Liver (tissue), 3 donors: ENCODE measurements around the gene COX5A.

ENCODE experiments used
- EGR1 ChIP-seq, 2 donors: IDR thresholded peaks; 2 replicates each; pipeline ENCODE4 v1.6.1; 2016 to 2018; ENCODE audit warnings: antibody characterized with exemption in 2 of 2, low read depth in 2 of 2
- FOXA1 ChIP-seq: IDR thresholded peaks from 2 replicates; pipeline ENCODE4 v1.6.1; 2016; ENCODE audit warnings: antibody characterized with exemption
- GABPA ChIP-seq, 2 donors: IDR thresholded peaks in 1 of 2; conservative IDR thresholded peaks in 1 of 2; 2 replicates each; pipeline ENCODE4 v1.6.1; 2016; ENCODE audit warnings: antibody characterized with exemption in 2 of 2, mild to moderate bottlenecking in 1 of 2, moderate library complexity in 1 of 2
- HNF4A ChIP-seq, 2 donors: conservative IDR thresholded peaks; 2 replicates each; pipeline ENCODE4 v1.6.1; 2016; ENCODE audit warnings: antibody characterized with exemption in 2 of 2, mild to moderate bottlenecking in 2 of 2
- RAD21 ChIP-seq, 2 donors: IDR thresholded peaks; 2 replicates each; pipeline ENCODE4 v1.6.1; 2016; ENCODE audit warnings: antibody characterized with exemption in 2 of 2, mild to moderate bottlenecking in 2 of 2
- RXRA ChIP-seq, 2 donors: IDR thresholded peaks; 2 replicates each; pipeline ENCODE4 v1.6.1; 2017 to 2018; ENCODE audit warnings: antibody characterized with exemption in 2 of 2, mild to moderate bottlenecking in 1 of 2
- SP1 ChIP-seq: IDR thresholded peaks from 2 replicates; pipeline ENCODE4 v1.6.1; 2018; ENCODE audit warnings: antibody characterized with exemption, mild to moderate bottlenecking
- TAF1 ChIP-seq: conservative IDR thresholded peaks from 2 replicates; pipeline ENCODE4 v1.6.1; 2016; ENCODE audit warnings: antibody characterized with exemption, mild to moderate bottlenecking
- YY1 ChIP-seq: IDR thresholded peaks from 2 replicates; pipeline ENCODE4 v1.6.1; 2016; ENCODE audit warnings: antibody characterized with exemption, mild to moderate bottlenecking
- TF ChIP-seq, protein P1 (sequence below): fragments of 150-350 bp; IDR thresholded peaks from 2 replicates; pipeline ENCODE4 v1.5.1; 2017; ENCODE audit warnings: improper control_type of control experiment, low read depth, low read length; ENCODE audit not compliant: missing input control
- TF ChIP-seq, protein P2 (sequence below): IDR thresholded peaks from 2 replicates; pipeline ENCODE4 v1.6.1; 2016; ENCODE audit warnings: antibody characterized with exemption
- TF ChIP-seq, protein P3 (sequence below): IDR thresholded peaks from 2 replicates; pipeline ENCODE4 v1.6.1; 2016; ENCODE audit warnings: antibody characterized with exemption, mild to moderate bottlenecking
- TF ChIP-seq, protein P4 (sequence below): IDR thresholded peaks from 2 replicates; pipeline ENCODE4 v1.6.1; 2016; ENCODE audit warnings: antibody characterized with exemption
- donor health status: healthy.
- donor health status: healthy.

DNA sequence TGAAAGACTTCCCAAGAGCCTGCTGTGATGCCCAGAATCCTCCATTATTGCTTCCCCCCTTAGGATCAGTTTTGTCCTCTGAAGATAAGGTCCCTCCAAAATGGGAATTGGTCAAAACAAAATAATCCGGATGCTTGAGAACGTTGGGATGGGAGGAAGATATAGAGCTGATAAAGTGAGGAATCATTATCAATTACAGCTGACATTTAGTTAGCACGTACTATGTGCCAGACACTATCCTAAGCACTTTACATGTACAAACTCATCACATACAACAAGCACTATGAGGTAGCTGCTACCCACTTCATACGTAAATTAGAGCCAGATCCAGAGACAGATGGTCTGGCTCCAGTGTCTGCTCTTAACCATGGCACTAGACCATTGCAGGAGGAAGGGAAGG, 25.3 kb upstream of the COX5A start:
- TF ChIP-seq, protein P1, sequence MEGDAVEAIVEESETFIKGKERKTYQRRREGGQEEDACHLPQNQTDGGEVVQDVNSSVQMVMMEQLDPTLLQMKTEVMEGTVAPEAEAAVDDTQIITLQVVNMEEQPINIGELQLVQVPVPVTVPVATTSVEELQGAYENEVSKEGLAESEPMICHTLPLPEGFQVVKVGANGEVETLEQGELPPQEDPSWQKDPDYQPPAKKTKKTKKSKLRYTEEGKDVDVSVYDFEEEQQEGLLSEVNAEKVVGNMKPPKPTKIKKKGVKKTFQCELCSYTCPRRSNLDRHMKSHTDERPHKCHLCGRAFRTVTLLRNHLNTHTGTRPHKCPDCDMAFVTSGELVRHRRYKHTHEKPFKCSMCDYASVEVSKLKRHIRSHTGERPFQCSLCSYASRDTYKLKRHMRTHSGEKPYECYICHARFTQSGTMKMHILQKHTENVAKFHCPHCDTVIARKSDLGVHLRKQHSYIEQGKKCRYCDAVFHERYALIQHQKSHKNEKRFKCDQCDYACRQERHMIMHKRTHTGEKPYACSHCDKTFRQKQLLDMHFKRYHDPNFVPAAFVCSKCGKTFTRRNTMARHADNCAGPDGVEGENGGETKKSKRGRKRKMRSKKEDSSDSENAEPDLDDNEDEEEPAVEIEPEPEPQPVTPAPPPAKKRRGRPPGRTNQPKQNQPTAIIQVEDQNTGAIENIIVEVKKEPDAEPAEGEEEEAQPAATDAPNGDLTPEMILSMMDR, result no peak
- TF ChIP-seq, protein P2, sequence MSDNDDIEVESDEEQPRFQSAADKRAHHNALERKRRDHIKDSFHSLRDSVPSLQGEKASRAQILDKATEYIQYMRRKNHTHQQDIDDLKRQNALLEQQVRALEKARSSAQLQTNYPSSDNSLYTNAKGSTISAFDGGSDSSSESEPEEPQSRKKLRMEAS, result no peak
- TF ChIP-seq SP1 (no peak), TAF1 (no peak), RXRA (IDR thresholded peaks at IDR 0.05) (no peak), RAD21 (IDR thresholded peaks at IDR 0.05) (no peak), GABPA (IDR thresholded peaks at IDR 0.05 in 1 of 2, conservative IDR thresholded peaks at IDR 0.05 in 1 of 2) (no peak), HNF4A (conservative IDR thresholded peaks at IDR 0.05) (no peak), FOXA1 (no peak), EGR1 (IDR thresholded peaks at IDR 0.05; ENCODE audit: low read depth in 2 of 2) (no peak), YY1 (no peak)
- TF ChIP-seq, protein P3, sequence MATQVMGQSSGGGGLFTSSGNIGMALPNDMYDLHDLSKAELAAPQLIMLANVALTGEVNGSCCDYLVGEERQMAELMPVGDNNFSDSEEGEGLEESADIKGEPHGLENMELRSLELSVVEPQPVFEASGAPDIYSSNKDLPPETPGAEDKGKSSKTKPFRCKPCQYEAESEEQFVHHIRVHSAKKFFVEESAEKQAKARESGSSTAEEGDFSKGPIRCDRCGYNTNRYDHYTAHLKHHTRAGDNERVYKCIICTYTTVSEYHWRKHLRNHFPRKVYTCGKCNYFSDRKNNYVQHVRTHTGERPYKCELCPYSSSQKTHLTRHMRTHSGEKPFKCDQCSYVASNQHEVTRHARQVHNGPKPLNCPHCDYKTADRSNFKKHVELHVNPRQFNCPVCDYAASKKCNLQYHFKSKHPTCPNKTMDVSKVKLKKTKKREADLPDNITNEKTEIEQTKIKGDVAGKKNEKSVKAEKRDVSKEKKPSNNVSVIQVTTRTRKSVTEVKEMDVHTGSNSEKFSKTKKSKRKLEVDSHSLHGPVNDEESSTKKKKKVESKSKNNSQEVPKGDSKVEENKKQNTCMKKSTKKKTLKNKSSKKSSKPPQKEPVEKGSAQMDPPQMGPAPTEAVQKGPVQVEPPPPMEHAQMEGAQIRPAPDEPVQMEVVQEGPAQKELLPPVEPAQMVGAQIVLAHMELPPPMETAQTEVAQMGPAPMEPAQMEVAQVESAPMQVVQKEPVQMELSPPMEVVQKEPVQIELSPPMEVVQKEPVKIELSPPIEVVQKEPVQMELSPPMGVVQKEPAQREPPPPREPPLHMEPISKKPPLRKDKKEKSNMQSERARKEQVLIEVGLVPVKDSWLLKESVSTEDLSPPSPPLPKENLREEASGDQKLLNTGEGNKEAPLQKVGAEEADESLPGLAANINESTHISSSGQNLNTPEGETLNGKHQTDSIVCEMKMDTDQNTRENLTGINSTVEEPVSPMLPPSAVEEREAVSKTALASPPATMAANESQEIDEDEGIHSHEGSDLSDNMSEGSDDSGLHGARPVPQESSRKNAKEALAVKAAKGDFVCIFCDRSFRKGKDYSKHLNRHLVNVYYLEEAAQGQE, result no peak
- TF ChIP-seq, protein P4, sequence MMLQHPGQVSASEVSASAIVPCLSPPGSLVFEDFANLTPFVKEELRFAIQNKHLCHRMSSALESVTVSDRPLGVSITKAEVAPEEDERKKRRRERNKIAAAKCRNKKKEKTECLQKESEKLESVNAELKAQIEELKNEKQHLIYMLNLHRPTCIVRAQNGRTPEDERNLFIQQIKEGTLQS, result no peak
